Measurements from ENCODE around the gene CYP4F8.

- TF ChIP-seq POLR2A (IDR thresholded peaks at IDR 0.05) (no peak), CTCF (IDR thresholded peaks at IDR 0.05) (no peak), POLR2AphosphoS5 (IDR thresholded peaks at IDR 0.05) (no peak)
These were observed 30.9 kb upstream of the CYP4F8 start for GRCh38 chr19:15584095-15584494.

All from breast epithelium (tissue), 3 donors.